Measurements from ENCODE around the gene CYBC1.

Gene CYBC1

GRCh38 chr17:82449131-82449882, 1.2 kb downstream of the CYBC1 start:
- DNase-seq (ENCODE audit: low read depth in 2 of 2, low spot score in 1 of 2): peak; percentile 44 to 66

- DNase-seq (ENCODE audit: low read depth in 2 of 2, low spot score in 1 of 2): no peak
Observed at GRCh38 chr17:82447876-82448275, 2.7 kb downstream of the CYBC1 start.

GRCh38 chr17:82446649-82447048, 3.9 kb downstream of the CYBC1 start:
- DNase-seq (ENCODE audit: low read depth in 2 of 2, low spot score in 1 of 2): no peak

- no peak for DNase-seq (ENCODE audit: low read depth in 2 of 2, low spot score in 1 of 2)
Observed at GRCh38 chr17:82446124-82446523, 4.4 kb downstream of the CYBC1 start.

GRCh38 chr17:82445542-82445941, 5.0 kb downstream of the CYBC1 start:
- DNase-seq (ENCODE audit: low read depth in 2 of 2, low spot score in 1 of 2): no peak

GRCh38 chr17:82444941-82445521, 5.5 kb downstream of the CYBC1 start:
- DNase-seq (ENCODE audit: low read depth in 2 of 2, low spot score in 1 of 2): no peak

- no peak for DNase-seq (ENCODE audit: low read depth in 2 of 2, low spot score in 1 of 2)
Observed at GRCh38 chr17:82444284-82444893, 6.2 kb downstream of the CYBC1 start.

GRCh38 chr17:82443465-82444283, 6.9 kb downstream of the CYBC1 start:
- no peak for DNase-seq (ENCODE audit: low read depth in 2 of 2, low spot score in 1 of 2)

- DNase-seq (ENCODE audit: low read depth in 2 of 2, low spot score in 1 of 2): no peak
Observed at GRCh38 chr17:82442643-82443464, 7.7 kb downstream of the CYBC1 start.

GRCh38 chr17:82441691-82442487, 8.7 kb downstream of the CYBC1 start:
- no peak for DNase-seq (ENCODE audit: low read depth in 2 of 2, low spot score in 1 of 2)

GRCh38 chr17:82440991-82441627, 9.4 kb downstream of the CYBC1 start:
- DNase-seq (ENCODE audit: low read depth in 2 of 2, low spot score in 1 of 2): no peak

GRCh38 chr17:82440469-82440981, 10.0 kb downstream of the CYBC1 start:
- DNase-seq (ENCODE audit: low read depth in 2 of 2, low spot score in 1 of 2): no peak

GRCh38 chr17:82439829-82440365, 10.7 kb downstream of the CYBC1 start:
- no peak for DNase-seq (ENCODE audit: low read depth in 2 of 2, low spot score in 1 of 2)

GRCh38 chr17:82439194-82439828, 11.2 kb downstream of the CYBC1 start:
- DNase-seq (ENCODE audit: low read depth in 2 of 2, low spot score in 1 of 2): no peak

- DNase-seq (ENCODE audit: low read depth in 2 of 2, low spot score in 1 of 2): no peak
Observed at GRCh38 chr17:82438401-82439193, 12.0 kb downstream of the CYBC1 start.

- no peak for DNase-seq (ENCODE audit: low read depth in 2 of 2, low spot score in 1 of 2)
Observed at GRCh38 chr17:82437325-82437668, 13.3 kb downstream of the CYBC1 start.

- no peak for DNase-seq (ENCODE audit: low read depth in 2 of 2, low spot score in 1 of 2)
Observed at GRCh38 chr17:82436601-82437324, 13.8 kb downstream of the CYBC1 start.
